Activated CD4-positive, CD25-positive, alpha-beta regulatory T cell treated with anti-CD3 and anti-CD28 coated beads, Interleukin-2, amount 50 U/mL, for 16 hours (primary cell): Measurements from ENCODE around the gene HDAC9.
"Not testable (repeated sequence)": the region's sequence is repeated elsewhere in the genome, so short reads cannot be mapped to it uniquely, and the experiment has no call there.

Source experiments
- DNase-seq: peaks from one replicate; pipeline ENCODE4 v3.0.0-alpha.2; 2020; ENCODE audit warnings: low read depth, low spot score

The HDAC9 gene

DNA sequence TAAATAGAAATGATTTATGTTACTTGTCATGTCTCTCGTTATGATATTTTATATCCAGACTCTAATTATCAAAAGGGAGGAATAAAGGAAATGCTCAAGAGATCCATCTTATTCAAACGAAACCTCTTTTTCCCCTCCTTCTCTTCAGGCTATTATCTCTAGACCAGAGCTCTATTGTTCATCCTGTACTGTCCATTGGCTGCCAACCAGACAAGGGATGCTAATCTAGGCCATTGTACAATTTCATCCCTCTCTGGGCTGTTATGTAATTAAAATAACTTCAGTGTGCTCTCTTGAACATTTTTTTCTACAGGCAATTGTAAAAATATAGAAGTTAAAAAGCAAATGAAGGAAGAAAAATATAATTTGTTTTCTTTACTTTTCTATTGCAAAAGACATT is 220.4 kb downstream of the HDAC9 start:
- DNase-seq, result no peak

DNA sequence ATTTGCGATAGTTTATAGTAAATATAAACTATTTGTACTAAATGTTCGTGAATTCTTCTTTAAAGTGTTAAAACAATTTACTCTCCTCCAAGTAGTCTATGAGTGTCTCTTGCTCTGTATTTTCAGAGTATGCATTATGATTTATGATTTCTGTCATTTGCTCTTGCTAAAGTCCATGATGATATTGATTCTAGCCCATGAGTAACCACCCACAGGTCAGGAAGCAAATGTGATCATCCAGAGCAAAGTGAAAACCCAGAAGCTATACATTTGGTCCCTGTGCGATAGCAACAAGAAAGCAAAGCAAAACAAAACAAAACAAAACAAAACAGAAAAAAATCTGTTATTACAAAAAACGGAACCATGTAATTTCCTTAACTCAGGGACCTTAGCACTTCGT is 225.9 kb downstream of the HDAC9 start:
- no peak for DNase-seq

DNA sequence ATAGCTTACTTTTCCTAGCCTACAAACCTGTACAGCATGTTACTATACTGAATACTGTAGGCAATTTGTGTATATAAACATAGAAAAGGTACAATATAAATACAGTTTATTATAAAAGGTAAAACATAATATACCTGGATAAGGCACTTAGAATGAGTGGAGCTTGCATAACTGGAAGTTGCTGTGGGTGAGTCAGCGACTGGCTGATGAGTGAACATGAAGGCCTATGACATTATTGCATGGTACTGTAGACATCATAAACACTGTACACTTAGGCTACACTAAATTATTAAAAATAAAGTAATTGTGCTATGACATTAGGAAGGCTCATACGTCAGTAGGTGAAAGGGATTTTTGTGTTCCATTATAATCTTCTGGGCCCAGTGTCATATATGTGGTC is 228.8 kb downstream of the HDAC9 start:
- no peak for DNase-seq

DNA sequence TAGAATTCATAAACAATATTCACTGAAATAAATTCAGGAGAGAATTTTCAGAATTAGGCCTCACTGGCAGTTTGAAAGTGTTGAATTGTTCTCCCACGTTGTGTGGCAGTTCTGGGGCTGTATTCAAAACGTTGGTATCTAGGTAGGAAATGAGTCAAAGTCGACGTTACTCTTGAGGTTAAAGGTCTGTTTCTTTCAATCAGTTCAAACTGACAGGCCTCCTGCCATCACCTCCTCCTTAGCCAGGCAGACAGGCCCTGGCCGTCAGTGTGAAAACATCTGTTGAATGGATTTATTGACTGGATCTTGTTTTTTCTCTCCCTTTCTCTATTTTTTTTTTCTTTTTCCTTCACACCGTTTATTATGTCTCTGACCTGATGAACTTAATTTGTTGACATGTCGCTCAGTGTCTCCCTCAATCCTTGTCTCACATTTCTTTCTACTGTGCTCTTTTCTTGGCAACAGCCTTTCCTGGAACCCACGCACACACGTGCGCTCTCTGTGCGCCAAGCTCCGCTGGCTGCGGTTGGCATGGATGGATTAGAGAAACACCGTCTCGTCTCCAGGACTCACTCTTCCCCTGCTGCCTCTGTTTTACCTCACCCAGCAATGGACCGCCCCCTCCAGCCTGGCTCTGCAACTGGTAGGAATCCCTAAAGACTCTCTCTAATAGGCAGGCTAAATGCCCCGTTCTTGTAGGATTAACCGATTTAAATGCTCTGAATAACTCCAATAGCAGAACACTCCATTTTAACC is 231.7 kb downstream of the HDAC9 start:
- no peak for DNase-seq

DNA sequence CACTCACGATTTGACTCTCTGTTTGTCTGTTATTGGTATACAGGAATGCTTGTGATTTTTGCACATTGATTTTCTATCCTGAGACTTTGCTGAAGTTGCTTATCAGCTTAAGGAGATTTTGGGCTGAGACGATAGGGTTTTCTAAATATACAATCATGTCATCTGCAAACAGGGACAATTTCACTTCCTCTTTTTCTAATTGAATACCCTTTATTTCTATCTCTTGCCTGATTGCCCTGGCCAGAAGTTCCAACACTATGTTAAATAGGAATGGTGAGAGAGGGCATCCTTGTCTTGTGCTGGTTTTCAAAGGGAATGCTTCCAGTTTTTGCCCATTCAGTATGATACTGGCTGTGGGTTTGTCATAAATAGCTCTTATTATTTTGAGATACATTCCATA is 240.5 kb downstream of the HDAC9 start:
- not testable (repeated sequence) for DNase-seq

DNA sequence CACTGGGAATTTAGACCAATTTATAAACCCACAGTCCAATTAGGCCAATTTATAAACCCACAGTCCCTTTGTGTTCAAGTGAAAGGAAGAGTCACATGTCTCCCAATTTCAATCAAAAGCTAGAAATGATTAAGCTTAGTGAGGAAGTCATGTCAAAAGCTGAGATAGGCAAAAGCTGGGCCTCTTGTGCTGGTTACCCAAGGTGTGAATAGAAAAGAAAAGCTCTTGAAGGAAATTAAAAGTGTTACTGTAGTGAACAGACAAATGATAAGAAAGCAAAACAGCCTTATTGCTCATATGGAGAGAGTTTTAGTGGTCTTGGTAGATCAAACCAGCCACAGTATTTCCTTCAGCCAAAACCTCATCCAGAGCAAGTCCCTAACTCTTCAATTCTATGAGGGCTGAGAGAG is 245.0 kb downstream of the HDAC9 start:
- no peak for DNase-seq

DNA sequence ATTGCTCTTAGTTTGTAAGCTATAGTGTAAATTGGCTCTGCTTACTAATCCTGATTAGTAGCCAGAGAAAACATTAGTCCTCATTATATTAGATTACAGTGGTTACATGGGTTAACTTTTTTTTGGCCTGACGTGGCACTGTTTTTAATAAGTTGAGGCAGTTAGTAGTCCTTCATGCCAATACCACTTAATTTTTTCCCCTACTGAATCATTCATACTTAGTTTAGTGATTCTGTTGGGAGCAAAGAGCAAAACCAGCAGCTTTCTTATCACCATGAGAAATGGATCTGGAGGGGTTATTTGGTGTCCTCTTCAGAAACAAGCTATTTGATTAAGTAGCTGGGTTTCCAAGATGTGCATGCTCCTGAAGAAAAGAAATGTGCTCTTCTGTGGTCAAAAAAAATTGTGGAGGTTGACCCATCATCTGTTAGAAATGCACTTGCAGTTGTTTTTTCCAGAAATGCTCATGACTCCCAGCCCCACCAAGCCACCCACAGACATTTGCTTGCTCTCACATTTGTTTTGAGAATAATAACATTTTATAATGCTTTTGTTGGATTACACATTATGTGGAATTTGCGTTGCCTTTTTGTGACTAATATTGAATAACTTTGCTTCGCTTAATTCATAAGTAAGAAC is 258.5 kb downstream of the HDAC9 start:
- no peak for DNase-seq

DNA sequence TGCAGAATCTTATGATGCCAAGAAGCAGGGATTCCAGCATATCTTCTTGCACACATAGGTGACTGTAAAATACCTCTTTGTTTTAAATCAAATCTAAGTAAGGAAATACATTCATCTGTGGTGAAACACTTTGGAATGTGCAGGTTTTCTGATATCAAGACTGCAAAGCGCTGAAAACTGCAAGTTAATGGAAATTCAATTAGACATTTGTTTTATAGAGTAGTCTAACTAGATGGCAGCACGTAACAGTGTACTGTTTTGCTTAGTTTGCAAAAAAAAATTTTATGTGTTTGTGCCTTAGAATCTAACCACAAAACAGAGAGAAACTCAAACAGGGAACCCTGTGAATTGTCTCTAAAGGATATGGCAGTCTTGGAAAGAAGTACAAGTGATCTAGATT is 259.2 kb downstream of the HDAC9 start:
- DNase-seq, result no peak

DNA sequence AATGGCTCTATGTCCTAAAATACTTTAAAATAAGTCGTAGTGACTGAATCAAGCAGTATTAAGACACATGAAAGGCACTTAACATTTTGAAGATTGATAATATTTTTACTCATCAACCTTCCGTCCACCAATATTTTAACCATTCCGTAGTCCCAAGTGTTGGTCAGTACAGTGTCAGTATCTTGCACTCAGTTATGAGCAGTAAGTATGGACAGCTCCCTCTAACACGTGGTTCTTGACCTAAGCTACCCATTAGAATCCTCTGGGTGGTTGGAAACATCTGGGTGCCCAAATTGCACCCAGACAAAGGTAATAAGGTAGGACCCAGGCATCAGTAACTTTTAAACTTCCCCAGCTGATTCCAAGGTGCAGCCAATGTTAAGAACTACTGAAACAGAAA is 260.2 kb downstream of the HDAC9 start:
- no peak for DNase-seq

DNA sequence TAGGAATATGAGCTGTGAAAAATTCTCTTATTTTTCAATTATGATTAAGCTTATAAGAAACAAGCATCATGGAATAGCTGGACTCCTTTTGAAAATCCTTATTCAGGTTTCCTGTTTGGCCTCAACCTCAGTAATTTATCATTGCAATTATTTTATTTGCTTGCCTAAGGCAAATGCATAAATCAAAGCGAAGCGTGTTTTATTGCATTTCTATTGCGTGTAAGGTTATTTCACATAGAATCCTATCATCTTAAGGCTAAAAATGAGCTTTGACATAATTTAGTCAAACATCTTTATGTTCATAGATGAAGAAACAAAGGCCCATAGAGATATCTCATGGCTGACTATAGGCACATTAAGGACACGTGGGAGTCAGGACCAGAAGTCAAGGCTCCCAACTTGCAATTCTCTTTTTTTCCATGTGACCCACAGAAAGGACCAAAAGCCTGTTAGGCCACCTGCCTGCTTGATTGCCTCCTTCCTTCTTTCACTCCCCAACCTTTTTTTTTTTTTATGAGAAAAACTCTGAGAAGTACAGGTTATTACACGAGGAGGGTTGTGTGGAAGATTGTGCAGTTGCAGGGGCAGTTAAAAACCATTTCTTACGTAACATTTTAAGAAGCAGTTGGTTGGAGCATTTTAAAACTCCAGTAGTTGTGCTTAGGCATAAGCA is 261.0 kb downstream of the HDAC9 start:
- no peak for DNase-seq

DNA sequence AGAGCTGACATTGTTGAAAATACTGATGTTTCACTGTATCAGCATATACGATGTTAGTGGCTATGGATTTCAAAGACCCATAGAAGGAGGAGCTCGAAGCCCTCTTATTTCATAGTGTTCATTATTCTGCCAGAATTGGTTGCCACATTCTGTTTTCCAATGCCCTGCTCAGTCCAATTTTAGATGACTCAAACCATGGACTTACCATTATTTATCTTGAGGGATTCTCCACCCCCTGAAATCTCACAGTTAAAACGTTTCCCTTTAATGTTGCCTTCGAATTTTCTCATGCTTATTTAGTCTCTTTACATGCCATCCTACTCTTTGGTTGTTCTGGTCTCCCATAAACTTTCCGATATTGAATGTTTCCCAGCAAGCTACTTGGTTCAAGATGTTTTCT is 264.5 kb downstream of the HDAC9 start:
- DNase-seq, result no peak

DNA sequence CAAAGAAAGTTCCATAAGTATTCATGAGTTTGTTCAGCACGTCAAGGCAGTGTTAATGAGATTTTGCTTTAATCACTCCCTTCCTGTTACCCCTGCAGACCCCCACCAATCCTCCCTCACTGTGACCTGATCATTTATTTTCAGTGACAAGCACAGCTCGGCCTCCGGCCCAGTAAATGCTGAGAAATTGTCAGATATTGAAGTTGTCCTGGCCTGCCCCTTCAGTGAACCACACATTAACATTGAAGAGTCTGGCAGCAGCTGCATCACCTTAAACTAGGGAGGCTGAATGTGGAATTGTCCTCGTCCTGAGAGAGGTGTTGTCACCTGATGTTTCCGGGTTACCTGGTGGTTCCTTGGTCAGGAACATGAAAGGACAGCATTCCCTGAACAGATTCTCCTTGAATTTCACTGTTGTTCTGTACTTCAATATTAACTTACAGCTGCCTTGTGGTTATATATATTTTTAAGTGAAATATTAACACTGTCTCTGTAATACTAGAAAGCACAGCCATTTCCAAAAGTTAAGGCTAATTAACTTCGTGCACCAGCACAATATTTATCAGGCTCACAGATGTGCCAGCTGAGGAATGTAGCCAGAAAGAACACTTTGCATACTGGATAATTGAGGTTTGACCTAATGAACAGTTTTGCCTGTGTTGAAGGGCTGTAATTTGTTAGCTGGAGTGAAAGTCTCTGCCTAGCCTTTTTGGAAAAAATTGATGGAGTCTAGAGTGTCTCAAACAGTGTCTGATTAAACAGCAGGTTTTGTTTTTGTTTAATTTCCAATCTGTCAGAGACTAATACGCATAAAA is 265.3 kb downstream of the HDAC9 start:
- DNase-seq, result no peak

DNA sequence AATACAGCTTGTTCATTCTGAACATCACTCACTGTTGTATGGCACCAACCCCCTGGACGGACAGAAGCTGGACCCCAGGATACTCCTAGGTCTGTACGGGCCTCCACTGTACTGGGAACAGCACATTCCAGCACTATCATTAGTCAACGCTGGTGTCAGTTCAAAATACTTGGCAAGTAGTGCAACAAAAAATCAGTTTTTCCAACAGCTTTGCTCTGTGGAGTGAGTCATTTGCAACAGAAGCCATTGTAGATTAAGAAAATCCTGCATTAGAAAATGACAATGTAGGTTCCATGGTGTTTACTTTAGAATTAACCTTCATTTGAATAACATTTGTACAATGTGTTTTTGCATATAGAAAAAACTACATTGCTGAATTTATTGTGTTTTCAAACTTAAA is 266.6 kb downstream of the HDAC9 start:
- DNase-seq, result no peak

DNA sequence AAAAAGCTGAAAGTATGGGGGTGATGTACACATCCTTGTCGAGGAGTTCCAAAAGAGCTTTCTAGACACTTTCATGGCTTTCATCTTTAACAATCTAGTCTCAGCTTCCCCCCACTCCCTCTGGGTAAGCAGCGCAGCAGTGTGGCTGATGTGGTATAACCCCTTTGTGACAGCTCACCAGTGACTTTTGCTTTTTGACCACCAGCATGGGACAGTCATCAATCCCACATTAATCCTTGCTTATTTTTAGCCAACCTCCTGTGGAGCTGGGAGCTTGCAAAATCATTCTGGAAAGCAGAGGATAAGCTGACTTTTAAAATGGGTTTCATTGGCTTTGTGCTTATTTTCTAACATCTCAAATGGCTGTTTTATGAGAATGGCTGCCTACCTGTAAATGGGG is 272.7 kb downstream of the HDAC9 start:
- DNase-seq, result no peak

DNA sequence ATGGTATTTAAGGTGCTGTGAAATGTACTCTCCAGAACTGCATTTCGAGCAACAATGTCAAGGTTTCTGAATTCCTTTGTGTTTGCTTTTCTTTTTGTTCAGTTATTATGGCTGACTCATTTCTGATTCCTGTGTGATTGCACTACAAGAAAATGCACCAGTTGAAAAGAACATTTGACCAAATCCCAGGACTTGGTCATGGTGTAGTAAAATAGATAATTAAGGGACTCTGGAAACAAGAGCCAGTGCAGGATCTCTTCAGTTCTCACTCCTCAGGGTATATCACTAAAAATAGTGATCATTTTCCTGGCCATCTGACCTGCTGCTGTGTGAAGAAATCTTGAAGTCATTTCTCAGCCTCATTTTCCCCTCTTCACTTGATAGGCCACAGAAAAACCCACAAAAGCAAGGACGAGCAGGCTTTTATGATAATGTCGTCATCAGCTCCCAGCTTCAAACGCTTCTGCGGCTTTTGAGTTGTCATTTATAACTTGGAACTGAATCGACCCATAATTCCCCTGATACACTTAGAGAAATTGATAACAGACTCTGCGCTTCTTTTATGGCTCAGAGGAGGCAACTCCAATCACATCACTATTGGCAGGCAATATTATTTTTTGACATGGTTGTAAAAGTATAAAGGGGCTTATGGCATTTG is 274.7 kb downstream of the HDAC9 start:
- DNase-seq, result no peak

DNA sequence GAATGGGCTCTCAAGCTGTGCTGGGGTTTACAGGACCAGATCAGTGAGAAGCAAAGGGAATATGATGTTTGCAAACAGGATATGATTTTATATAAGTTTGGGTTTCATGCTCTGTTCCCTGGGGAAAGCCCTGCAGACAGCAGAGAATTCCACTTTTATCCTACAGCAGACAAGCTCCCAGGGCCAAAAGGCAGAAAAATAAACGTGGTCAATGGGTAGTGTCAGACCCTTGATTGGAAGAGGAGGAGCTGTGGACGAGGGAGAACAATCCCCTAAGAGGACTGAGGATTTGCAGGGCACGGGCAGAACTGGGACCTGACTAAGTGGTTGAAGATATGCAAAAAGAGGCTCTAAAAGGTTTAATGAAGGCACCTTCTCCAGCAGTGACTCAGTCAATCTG is 275.3 kb downstream of the HDAC9 start:
- no peak for DNase-seq

DNA sequence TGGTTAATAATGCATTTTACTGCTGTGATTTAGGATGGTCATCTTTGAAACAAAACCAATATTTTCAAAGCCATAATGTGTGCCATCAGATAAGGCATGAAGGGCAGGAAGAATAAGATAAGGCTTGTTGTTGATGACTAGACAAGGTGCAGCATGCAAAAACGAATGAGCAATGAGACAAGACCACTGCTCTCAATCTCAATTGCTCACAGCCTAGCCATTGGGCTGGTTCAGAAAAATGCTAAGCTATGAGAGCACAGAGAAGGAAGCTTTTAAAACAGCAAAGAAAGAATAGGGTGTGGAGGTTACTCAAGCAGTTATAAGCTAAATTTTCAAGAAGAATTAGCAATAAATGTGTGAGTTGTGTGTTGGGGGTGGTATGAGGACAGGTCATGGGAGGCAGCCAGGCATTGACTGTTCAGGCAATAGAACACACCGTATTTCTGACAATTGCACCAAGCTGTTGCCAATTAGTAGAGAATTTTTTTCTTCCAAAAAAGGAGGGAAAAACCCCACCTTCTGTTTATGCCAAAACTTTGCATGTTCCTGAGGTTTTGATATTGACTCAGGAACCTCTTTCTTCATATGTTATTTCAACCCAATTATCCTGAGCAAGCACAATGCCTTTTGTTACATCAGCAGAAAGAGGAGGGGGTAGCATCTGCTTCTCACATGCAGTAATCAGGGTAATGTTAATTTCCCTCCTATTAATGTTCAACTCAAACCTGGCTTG is 276.5 kb downstream of the HDAC9 start:
- DNase-seq, result no peak

DNA sequence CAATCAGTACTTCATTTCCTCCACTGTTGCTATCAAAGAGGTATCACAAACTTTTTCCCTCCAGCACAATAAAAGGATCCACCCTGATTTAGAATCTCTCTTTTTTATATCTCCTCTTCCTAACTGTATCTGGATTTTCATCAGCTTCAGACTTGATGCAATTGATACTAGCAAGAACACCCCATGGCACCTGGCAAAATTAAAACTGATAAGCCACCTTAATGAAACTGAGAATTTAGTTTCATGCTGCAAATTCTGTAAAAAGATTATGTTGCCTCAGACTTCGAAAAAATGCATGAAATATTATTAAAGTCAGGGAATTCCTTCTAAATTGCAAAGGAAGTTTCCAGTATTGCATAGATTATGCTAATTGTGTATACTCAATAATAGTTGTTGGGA is 277.0 kb downstream of the HDAC9 start:
- DNase-seq, result no peak

DNA sequence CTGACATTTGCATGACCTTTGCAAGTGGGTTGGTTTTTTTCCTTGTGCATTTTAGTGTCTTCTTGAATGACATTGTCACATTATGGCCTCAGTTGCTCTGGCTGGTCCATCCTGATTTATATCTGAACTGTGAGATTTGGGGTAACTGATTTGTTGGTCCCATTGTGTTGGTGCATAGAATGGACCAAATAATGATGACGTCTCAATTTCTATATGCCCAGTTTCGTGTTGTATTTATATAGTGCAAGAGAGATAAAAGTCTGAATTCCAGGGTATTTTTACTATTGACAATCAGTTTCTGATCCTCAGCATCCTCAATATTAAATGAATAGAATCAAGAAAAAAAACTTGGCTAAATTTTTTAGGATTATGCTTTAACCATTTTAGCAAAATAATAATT is 281.8 kb downstream of the HDAC9 start:
- DNase-seq, result no peak

DNA sequence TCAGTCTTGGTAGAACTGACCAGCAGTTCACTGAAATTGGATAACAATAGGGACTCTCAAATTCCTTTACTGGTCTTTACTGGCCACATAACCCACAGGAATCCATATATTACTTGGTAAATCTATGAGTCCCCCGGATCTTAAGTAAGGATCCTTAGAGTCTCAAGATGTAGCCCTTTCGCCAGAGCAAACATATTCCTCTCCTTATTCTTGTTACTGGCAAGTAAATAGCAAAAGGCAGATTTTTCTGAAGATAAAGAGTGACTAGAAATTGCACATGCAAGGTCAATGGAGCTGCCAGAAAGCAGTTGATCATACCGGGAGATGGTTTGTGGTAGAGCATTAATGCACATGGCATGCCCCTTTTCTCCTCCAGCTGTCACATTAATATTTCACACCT is 283.0 kb downstream of the HDAC9 start:
- DNase-seq, result no peak

DNA sequence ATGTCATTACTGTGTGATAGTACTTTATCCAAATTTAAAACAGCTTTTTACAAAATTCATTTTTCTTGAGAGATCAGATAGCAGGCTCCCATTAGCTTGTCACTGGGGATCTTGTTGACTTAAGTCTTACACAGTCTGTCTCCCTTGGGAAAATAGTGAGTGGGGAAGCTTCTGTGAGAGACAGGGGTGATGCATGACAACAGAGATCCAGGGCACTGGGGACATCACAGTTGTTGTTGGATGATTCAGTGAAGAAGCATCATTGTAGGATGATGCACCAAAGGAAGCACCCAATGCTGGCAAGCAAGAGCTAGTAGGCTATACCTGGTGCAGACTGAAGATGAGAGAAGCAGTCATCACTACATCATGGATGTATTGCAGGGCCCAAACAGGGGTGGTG is 284.7 kb downstream of the HDAC9 start:
- no peak for DNase-seq
